Activated T-helper 1 cell treated with anti-CD3 and anti-CD28 coated beads, Interleukin-12 subunit alpha, Interleukin-12 subunit beta, Interleukin-2, Interleukin-4 antibody, amounts not matched to agents 30 ng/mL and 10 ng/mL and 1 ng/mL, durations not matched to agents 14 hours and 24 hours and 36 hours (primary cell): ENCODE data around the gene HUS1. TPM values are rescaled to one million over a fixed set of nuclear protein-coding genes. Genes with fewer than 3 reads are reported as not detected.
"Not testable (repeated sequence)": the region's sequence is repeated elsewhere in the genome, so short reads cannot be mapped to it uniquely, and the experiment has no call there.

ENCODE experiments used
- DNase-seq: peaks from one replicate; pipeline ENCODE4 v3.0.0; 2021; ENCODE audit warnings: low spot score
- H3K27ac Mint-ChIP-seq: one replicate; pipeline ENCODE4 v1.8.0; 2021; ENCODE audit warnings: mild to moderate bottlenecking, mixed read lengths
- H3K27me3 Mint-ChIP-seq: one replicate; pipeline ENCODE4 v1.8.0; 2022; ENCODE audit warnings: mild to moderate bottlenecking, moderate library complexity, mixed read lengths; ENCODE audit not compliant: insufficient read depth
- H3K36me3 Mint-ChIP-seq: one replicate; pipeline ENCODE4 v1.8.0; 2021; ENCODE audit warnings: low read depth, mixed read lengths
- H3K4me1 Mint-ChIP-seq: one replicate; pipeline ENCODE4 v1.8.0; 2021; ENCODE audit warnings: low read depth, mixed read lengths
- H3K4me3 Mint-ChIP-seq: one replicate; pipeline ENCODE4 v1.8.0; 2021; ENCODE audit warnings: mild to moderate bottlenecking, moderate library complexity, mixed read lengths
- H3K9me3 Mint-ChIP-seq: one replicate; pipeline ENCODE4 v1.8.0; 2021; ENCODE audit warnings: mixed read lengths
- intact Hi-C: fragments of 100-400 bp; cut with micrococcal nuclease; formaldehyde crosslinking; loops from one replicate; pipeline ENCODE4 v1.15.1; 2024
- total RNA-seq: library from RNA; stranded (reverse); gene quantifications from 2 replicates; pipeline ENCODE4 v1.2.3, GENCODE V29; 2022

Gene HUS1
- total RNA-seq, 1 donor from 2014 or later, result 34.4 TPM

GRCh38 chr7:47992446-47992845 is 13.0 kb upstream of the HUS1 start:
- Mint-ChIP-seq H3K27ac (peak overlapping the region; percentile 80), H3K36me3 (peaks cover 7% of the 10 kb centered on the region), H3K27me3 (peaks cover 6% of the 10 kb centered on the region), H3K9me3 (peaks cover 15% of the 10 kb centered on the region), H3K4me1 (peaks cover 17% of the 10 kb centered on the region), H3K4me3 (peak overlapping the region; percentile 80)
- intact Hi-C loops, result no loop called here
- no peak for DNase-seq

DNA sequence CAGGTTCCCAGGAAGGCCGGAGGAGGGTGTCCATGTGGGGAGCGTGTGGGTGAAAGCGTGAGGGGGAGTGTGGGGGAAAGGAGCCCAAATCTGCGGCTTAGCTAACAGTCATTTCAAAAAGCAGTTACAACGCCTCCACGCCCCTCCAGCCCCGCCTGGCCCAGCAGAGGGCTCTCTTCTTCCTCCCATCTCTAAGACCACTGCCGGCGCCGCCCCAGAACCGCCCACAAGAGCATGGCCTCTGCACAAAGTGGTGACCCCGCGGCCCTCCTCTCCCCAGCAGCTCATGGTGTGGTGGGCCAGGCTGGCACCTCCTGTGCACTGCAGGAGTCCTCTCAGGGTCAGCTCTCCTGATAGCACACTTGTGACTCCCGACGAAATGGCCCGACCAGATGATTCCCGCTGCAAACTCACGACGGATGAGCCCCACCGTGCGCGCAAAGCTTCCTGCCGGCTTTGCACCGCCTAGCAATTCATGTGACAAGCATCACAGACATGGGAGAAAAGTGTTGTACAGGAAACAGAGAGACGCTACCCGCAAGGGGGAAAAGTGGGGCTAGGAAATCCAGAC is 12.4 kb upstream of the HUS1 start:
- Mint-ChIP-seq H3K27ac (peak overlapping the region; percentile 80), H3K9me3 (peaks cover 15% of the 10 kb centered on the region), H3K36me3 (peaks cover 7% of the 10 kb centered on the region), H3K4me1 (peaks cover 17% of the 10 kb centered on the region), H3K4me3 (peak overlapping the region; percentile 80), H3K27me3 (peaks cover 6% of the 10 kb centered on the region)
- DNase-seq, result peak; percentile 80
- intact Hi-C loops, result loop anchor here (1.0 to 2.0 kb wide), 5 partner anchors 13 to 307 kb away; partner anchors contain the start of genes C7orf57 and HUS1

GRCh38 chr7:47991270-47991669 is 11.9 kb upstream of the HUS1 start:
- no peak for DNase-seq
- peak overlapping the region; percentile 80 for H3K27ac Mint-ChIP-seq
- H3K4me1 Mint-ChIP-seq, result peaks cover 17% of the 10 kb centered on the region
- H3K4me3 Mint-ChIP-seq, result peak overlapping the region; percentile 80
- H3K27me3 Mint-ChIP-seq, result peaks cover 6% of the 10 kb centered on the region
- H3K9me3 Mint-ChIP-seq, result peaks cover 15% of the 10 kb centered on the region
- intact Hi-C loops, result loop anchor here (1.0 to 2.0 kb wide), 5 partner anchors 12 to 308 kb away; partner anchors contain the start of genes C7orf57 and HUS1
- H3K36me3 Mint-ChIP-seq, result peaks cover 7% of the 10 kb centered on the region

DNA sequence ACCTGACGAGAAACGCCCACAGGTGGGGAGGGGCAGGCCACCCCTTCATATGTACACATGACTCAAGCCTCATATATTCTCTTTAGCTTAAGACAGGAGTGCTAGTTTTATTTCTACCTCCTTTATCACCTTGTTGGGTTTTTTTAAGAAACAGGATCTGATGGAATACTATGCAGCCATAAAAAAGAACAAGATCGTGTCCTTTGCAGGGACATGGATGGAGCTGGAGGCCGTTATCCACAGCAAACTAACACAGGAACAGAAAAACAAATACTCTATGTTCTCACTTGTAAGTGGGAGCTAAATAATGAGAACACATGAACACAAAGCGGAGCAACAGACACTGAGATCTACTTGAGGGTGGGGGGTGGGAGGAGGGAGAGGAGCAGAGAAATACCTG is 11.2 kb upstream of the HUS1 start:
- no peak for DNase-seq
- Mint-ChIP-seq H3K9me3 (peaks cover 15% of the 10 kb centered on the region), H3K27ac (peak overlapping the region; percentile 22), H3K4me1 (peaks cover 17% of the 10 kb centered on the region), H3K4me3 (no peak overlapping the region), H3K36me3 (peaks cover 7% of the 10 kb centered on the region), H3K27me3 (peaks cover 6% of the 10 kb centered on the region)
- intact Hi-C loops, result loop anchor here (2.0 kb wide), 1 partner anchor 308 kb away; no protein-coding TSS in a partner anchor

GRCh38 chr7:47989607-47990400 is 10.4 kb upstream of the HUS1 start:
- not testable (repeated sequence) for H3K4me3 Mint-ChIP-seq, H3K27me3 Mint-ChIP-seq, H3K27ac Mint-ChIP-seq, DNase-seq, H3K36me3 Mint-ChIP-seq
- intact Hi-C loops, result loop anchor here (2.0 kb wide), 1 partner anchor 309 kb away; no protein-coding TSS in a partner anchor
- Mint-ChIP-seq H3K9me3 (peaks cover 11% of the 10 kb centered on the region), H3K4me1 (peaks cover 17% of the 10 kb centered on the region)

- Mint-ChIP-seq H3K4me3 (no peak overlapping the region), H3K36me3 (peaks cover 2% of the 10 kb centered on the region), H3K4me1 (peaks cover 17% of the 10 kb centered on the region), H3K27me3 (peaks cover 4% of the 10 kb centered on the region), H3K9me3 (peaks cover 7% of the 10 kb centered on the region), H3K27ac (no peak overlapping the region)
- DNase-seq, result no peak
- intact Hi-C loops, result no loop called here
Observed at GRCh38 chr7:47988496-47989386, 9.3 kb upstream of the HUS1 start.

DNA sequence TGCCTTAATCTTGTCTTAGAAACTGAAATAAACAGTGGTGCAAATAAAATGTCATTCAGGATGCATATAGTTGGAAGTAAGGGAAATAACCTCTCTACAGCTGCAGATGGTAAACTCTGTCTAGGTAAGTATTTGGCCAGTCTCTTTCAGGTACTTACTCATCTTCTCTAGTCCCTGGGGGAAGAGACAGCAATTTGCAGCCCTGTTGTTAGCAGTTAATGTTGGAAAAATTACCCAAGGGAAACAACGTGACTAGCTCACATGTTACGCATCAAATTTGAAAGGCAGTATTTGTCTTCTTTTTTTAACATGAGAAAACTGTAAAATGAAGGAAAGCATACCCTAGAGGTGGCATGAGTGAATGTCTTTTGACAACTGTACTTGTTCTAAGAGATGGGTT is 3.2 kb upstream of the HUS1 start:
- no peak for DNase-seq
- Mint-ChIP-seq H3K27me3 (peaks cover 5% of the 10 kb centered on the region), H3K36me3 (peaks cover 11% of the 10 kb centered on the region), H3K4me1 (peaks cover 13% of the 10 kb centered on the region), H3K9me3 (no peaks in the 10 kb centered on the region), H3K4me3 (no peak overlapping the region), H3K27ac (no peak overlapping the region)
- intact Hi-C loops, result no loop called here

GRCh38 chr7:47980648-47981047 is 1.2 kb upstream of the HUS1 start:
- H3K4me1 Mint-ChIP-seq, result peaks cover 22% of the 10 kb centered on the region
- H3K9me3 Mint-ChIP-seq, H3K27ac Mint-ChIP-seq, intact Hi-C loops, H3K27me3 Mint-ChIP-seq, H3K4me3 Mint-ChIP-seq, DNase-seq: not testable (repeated sequence)
- peaks cover 24% of the 10 kb centered on the region for H3K36me3 Mint-ChIP-seq

- no peak overlapping the region for H3K27ac Mint-ChIP-seq
- DNase-seq, result no peak
- H3K9me3 Mint-ChIP-seq, result no peaks in the 10 kb centered on the region
- H3K4me3 Mint-ChIP-seq, result peak overlapping the region; percentile 90
- H3K4me1 Mint-ChIP-seq, result peaks cover 22% of the 10 kb centered on the region
- intact Hi-C loops, result loop anchor here (1.0 to 2.0 kb wide), 6 partner anchors 11 to 130 kb away; partner anchors contain the start of genes C7orf57 and UPP1
- H3K36me3 Mint-ChIP-seq, result peaks cover 27% of the 10 kb centered on the region
- H3K27me3 Mint-ChIP-seq, result peaks cover 5% of the 10 kb centered on the region
Observed at GRCh38 chr7:47979832-47980181, 392 bp upstream of the HUS1 start.

GRCh38 chr7:47978790-47979144 is 648 bp downstream of the HUS1 start:
- peaks cover 5% of the 10 kb centered on the region for H3K27me3 Mint-ChIP-seq
- peak overlapping the region; percentile 90 for H3K4me3 Mint-ChIP-seq
- DNase-seq, result no peak
- H3K36me3 Mint-ChIP-seq, result peaks cover 35% of the 10 kb centered on the region
- peak overlapping the region; percentile 96 for H3K27ac Mint-ChIP-seq
- no peaks in the 10 kb centered on the region for H3K9me3 Mint-ChIP-seq
- H3K4me1 Mint-ChIP-seq, result peaks cover 29% of the 10 kb centered on the region
- intact Hi-C loops, result loop anchor here (1.0 to 2.0 kb wide), 7 partner anchors 13 to 321 kb away; partner anchors contain the start of genes C7orf57 and UPP1

GRCh38 chr7:47973739-47974138 is 5.7 kb downstream of the HUS1 start:
- Mint-ChIP-seq H3K27me3 (no peaks in the 10 kb centered on the region), H3K4me3 (no peak overlapping the region), H3K36me3 (peaks cover 67% of the 10 kb centered on the region), H3K4me1 (peaks cover 37% of the 10 kb centered on the region), H3K27ac (peak overlapping the region; percentile 60), H3K9me3 (no peaks in the 10 kb centered on the region)
- intact Hi-C loops, result no loop called here
- no peak for DNase-seq

- Mint-ChIP-seq H3K4me1 (peaks cover 16% of the 10 kb centered on the region), H3K36me3 (peaks cover 62% of the 10 kb centered on the region), H3K9me3 (no peaks in the 10 kb centered on the region), H3K27me3 (no peaks in the 10 kb centered on the region), H3K4me3 (no peak overlapping the region), H3K27ac (no peak overlapping the region)
- DNase-seq, result no peak
- intact Hi-C loops, result no loop called here
Observed at GRCh38 chr7:47970761-47971160, 8.7 kb downstream of the HUS1 start.
